GM18526 (cell line): Measurements from ENCODE around the gene HHAT.

Experiments
- POLR2A ChIP-seq: IDR thresholded peaks from 3 replicates; pipeline ENCODE4 v1.6.1; 2011; ENCODE audit not compliant: insufficient read length; ENCODE audit errors: extremely low read depth

Gene HHAT

GRCh38 chr1:210328746-210329503, at the start of gene HHAT:
Gene HHAT, plus strand, starts transcription at chr1:210328902. Its CDS starts 20,074 bp downstream, at chr1:210348976.
- no peak for TF ChIP-seq POLR2A

GRCh38 chr1:210280221-210280620, 48.5 kb upstream of the HHAT start:
- TF ChIP-seq POLR2A: no peak

GRCh38 chr1:210288116-210288515, 40.6 kb upstream of the HHAT start:
- no peak for TF ChIP-seq POLR2A

- TF ChIP-seq POLR2A: no peak
These were observed 39.5 kb upstream of the HHAT start for GRCh38 chr1:210289248-210289647.

- TF ChIP-seq POLR2A: no peak
These were observed 37.5 kb upstream of the HHAT start for GRCh38 chr1:210291081-210291764.

GRCh38 chr1:210291786-210292230, 36.9 kb upstream of the HHAT start:
- TF ChIP-seq POLR2A: no peak

GRCh38 chr1:210292231-210292871, 36.4 kb upstream of the HHAT start:
- TF ChIP-seq POLR2A: no peak

GRCh38 chr1:210293171-210293607, 35.5 kb upstream of the HHAT start:
- no peak for TF ChIP-seq POLR2A

- TF ChIP-seq POLR2A: no peak
These were observed 33.5 kb upstream of the HHAT start for GRCh38 chr1:210294999-210295745.

GRCh38 chr1:210296682-210297081, 32.0 kb upstream of the HHAT start:
- TF ChIP-seq POLR2A: no peak

- no peak for TF ChIP-seq POLR2A
These were observed 30.4 kb upstream of the HHAT start for GRCh38 chr1:210298296-210298695.

- TF ChIP-seq POLR2A: no peak
These were observed 29.8 kb upstream of the HHAT start for GRCh38 chr1:210298936-210299335.

- TF ChIP-seq POLR2A: no peak
These were observed 29.2 kb upstream of the HHAT start for GRCh38 chr1:210299501-210299900.

GRCh38 chr1:210300923-210301614, 27.6 kb upstream of the HHAT start:
- TF ChIP-seq POLR2A: no peak

GRCh38 chr1:210301615-210302000, 27.1 kb upstream of the HHAT start:
- TF ChIP-seq POLR2A: no peak

GRCh38 chr1:210302501-210302900, 26.2 kb upstream of the HHAT start:
- TF ChIP-seq POLR2A: no peak
